PC-3 (cell line): ENCODE data around the gene OSMR.
A peak's percentile ranks its signal among the peaks of the same experiment; 100 is the strongest.

Source experiments
- EZH2 ChIP-seq: fragments of 300-600 bp; sonication (generic); IDR thresholded peaks from one replicate; pipeline ENCODE4 v1.6.1; 2017; ENCODE audit warnings: antibody characterized with exemption, mild to moderate bottlenecking, low read length; ENCODE audit not compliant: unreplicated experiment
- EZH2phosphoT487 ChIP-seq: fragments of 300-600 bp; sonication (generic); IDR thresholded peaks from 2 replicates; pipeline ENCODE4 v1.6.1; 2018; ENCODE audit warnings: mild to moderate bottlenecking, antibody characterized with exemption, low read length, borderline replicate concordance
- TF ChIP-seq, protein P1 (sequence below): fragments of 300-600 bp; sonication (generic); conservative IDR thresholded peaks from 2 replicates; pipeline ENCODE4 v1.5.1; 2017; ENCODE audit warnings: antibody characterized with exemption, low read depth, mild to moderate bottlenecking, low read length

DNA sequence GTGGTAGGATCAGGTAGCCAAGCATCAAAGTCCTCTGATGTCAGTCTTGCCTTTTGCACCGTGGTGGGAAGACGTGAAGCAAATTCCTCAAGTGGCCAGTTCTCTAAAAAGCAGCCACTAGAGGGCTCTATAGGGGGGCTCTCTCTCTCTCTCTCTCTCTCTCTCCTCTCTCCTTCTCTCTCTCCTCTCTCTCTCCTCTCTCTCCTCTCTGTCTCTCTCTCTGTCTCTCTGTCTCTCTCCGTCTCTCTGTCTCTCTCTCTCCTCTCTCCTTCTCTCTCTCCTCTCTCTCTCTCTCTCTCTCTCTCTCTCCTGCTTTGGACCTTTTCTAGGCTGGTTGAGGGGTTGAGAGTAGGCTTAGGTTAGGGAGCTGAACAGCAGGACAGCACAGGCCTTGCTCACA, 13.9 kb upstream of the OSMR start:
- TF ChIP-seq, protein P1, sequence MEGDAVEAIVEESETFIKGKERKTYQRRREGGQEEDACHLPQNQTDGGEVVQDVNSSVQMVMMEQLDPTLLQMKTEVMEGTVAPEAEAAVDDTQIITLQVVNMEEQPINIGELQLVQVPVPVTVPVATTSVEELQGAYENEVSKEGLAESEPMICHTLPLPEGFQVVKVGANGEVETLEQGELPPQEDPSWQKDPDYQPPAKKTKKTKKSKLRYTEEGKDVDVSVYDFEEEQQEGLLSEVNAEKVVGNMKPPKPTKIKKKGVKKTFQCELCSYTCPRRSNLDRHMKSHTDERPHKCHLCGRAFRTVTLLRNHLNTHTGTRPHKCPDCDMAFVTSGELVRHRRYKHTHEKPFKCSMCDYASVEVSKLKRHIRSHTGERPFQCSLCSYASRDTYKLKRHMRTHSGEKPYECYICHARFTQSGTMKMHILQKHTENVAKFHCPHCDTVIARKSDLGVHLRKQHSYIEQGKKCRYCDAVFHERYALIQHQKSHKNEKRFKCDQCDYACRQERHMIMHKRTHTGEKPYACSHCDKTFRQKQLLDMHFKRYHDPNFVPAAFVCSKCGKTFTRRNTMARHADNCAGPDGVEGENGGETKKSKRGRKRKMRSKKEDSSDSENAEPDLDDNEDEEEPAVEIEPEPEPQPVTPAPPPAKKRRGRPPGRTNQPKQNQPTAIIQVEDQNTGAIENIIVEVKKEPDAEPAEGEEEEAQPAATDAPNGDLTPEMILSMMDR: peak; percentile 73
- TF ChIP-seq EZH2: no peak
- no peak for TF ChIP-seq EZH2phosphoT487
